Left lung (tissue), 10 donors: Measurements from ENCODE around the gene AQP2. TPM values are rescaled to one million over a fixed set of nuclear protein-coding genes. Genes with fewer than 3 reads are reported as not detected.

Source experiments
- ATAC-seq: fragments of 200-7000 bp; cut with Tn5 transposase; one replicate; pipeline ENCODE4 v1.9.1; 2020; ENCODE audit warnings: moderate library complexity
- DNase-seq, 4 donors: peaks; one replicate each; pipeline ENCODE4 v3.0.0-alpha.2; 2013 to 2020
- H3K27ac ChIP-seq, 2 donors: fragments of 200-600 bp; sonication (generic) in 1 of 2; one replicate each; pipeline versions ENCODE4 v1.5.0 to v1.8.0; 2020 to 2021
- H3K27me3 ChIP-seq, 2 donors: fragments of 200-600 bp; sonication (generic) in 1 of 2; one replicate each; pipeline versions ENCODE4 v1.5.0 to v1.8.0; 2020 to 2021
- H3K36me3 ChIP-seq, 2 donors: fragments of 200-600 bp; sonication (generic) in 1 of 2; one replicate each; pipeline versions ENCODE4 v1.5.0 to v1.8.0; 2020 to 2021
- H3K4me1 ChIP-seq, 2 donors: fragments of 200-600 bp; one replicate each; pipeline ENCODE4 v1.8.0; 2021
- H3K4me3 ChIP-seq, 2 donors: fragments of 200-600 bp; sonication (generic) in 1 of 2; one replicate each; pipeline versions ENCODE4 v1.5.0 to v1.8.0; 2020 to 2021; ENCODE audit warnings: mild to moderate bottlenecking in 1 of 2
- H3K9me3 ChIP-seq, 2 donors: fragments of 200-600 bp; sonication (generic) in 1 of 2; one replicate each; pipeline versions ENCODE4 v1.5.0 to v1.8.0; 2020 to 2021
- intact Hi-C, 2 donors: fragments of 100-400 bp; cut with DNase I; formaldehyde crosslinking; loops; one replicate each; pipeline versions ENCODE4 v1.11.2 to v1.14.2; 2022
- polyA plus RNA-seq, 6 donors: library from polyadenylated mRNA; unstranded; fragments of 120-200 nt; gene quantifications; one replicate each; pipeline ENCODE4 v1.2.1, GENCODE V29; 2013; ENCODE audit not compliant: insufficient read length in 6 of 6
- total RNA-seq, 2 donors: library from RNA; stranded (reverse); fragmentation: NEBNext Ultra II Directional; extraction: Animal tissue kit (Norgen Biotek cat#: 25700); gene quantifications; one replicate each; pipeline ENCODE4 v1.2.1, GENCODE V29; 2021
- TF ChIP-seq, protein P1 (sequence below), 2 donors: fragments of 200-600 bp; sonication (generic) in 1 of 2; IDR thresholded peaks; one replicate each; pipeline versions ENCODE4 v1.5.0 to v1.8.0; 2021; ENCODE audit warnings: antibody characterized with exemption in 2 of 2
- donor health status: DM: no; HTN: yes; CAD: no.
- donor health status: DM: no; HTN: no; CAD: no.

Gene AQP2
- total and polyA plus RNA-seq, 8 donors: 0.13 to 2.0 (median 0.42) TPM; not detected in 1

DNA sequence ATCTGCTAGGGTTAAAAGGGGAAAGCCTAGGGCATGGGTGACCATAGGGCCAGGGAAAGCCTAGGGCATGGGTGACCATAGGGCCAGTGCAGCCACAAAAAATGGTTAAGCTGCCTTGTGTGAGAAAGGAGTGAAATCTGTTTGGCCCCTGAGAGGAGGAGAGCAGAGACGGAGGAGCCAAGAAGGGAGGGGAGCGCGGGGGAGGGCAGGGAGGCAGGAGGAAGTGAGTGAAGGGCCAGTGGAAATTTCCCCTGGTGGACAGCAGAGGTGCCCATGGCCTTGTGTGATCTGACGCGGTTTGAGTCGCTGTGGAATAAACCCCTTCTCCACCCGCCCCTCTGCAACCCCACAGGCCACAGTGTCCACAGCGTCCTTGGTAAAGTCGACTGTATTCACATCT lies 21.6 kb downstream of the AQP2 start:
- TF ChIP-seq, protein P1, sequence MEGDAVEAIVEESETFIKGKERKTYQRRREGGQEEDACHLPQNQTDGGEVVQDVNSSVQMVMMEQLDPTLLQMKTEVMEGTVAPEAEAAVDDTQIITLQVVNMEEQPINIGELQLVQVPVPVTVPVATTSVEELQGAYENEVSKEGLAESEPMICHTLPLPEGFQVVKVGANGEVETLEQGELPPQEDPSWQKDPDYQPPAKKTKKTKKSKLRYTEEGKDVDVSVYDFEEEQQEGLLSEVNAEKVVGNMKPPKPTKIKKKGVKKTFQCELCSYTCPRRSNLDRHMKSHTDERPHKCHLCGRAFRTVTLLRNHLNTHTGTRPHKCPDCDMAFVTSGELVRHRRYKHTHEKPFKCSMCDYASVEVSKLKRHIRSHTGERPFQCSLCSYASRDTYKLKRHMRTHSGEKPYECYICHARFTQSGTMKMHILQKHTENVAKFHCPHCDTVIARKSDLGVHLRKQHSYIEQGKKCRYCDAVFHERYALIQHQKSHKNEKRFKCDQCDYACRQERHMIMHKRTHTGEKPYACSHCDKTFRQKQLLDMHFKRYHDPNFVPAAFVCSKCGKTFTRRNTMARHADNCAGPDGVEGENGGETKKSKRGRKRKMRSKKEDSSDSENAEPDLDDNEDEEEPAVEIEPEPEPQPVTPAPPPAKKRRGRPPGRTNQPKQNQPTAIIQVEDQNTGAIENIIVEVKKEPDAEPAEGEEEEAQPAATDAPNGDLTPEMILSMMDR (IDR thresholded peaks at IDR 0.05): no peak
- no peak for ATAC-seq
- H3K27ac ChIP-seq: no peak overlapping the region
- no peak overlapping the region for H3K4me3 ChIP-seq
- no peaks in the 10 kb centered on the region for H3K36me3 ChIP-seq
- H3K4me1 ChIP-seq: peaks cover 5 to 15% of the 10 kb centered on the region in 2 donors
- no peaks in the 10 kb centered on the region for H3K9me3 ChIP-seq
- H3K27me3 ChIP-seq: peaks cover 0 to 49% of the 10 kb centered on the region in 2 donors
- intact Hi-C loops: loop anchor here in 1 of 2 donors (5.0 kb wide), 1 partner anchor 90 kb away; no protein-coding TSS in a partner anchor
- no peak for DNase-seq

DNA sequence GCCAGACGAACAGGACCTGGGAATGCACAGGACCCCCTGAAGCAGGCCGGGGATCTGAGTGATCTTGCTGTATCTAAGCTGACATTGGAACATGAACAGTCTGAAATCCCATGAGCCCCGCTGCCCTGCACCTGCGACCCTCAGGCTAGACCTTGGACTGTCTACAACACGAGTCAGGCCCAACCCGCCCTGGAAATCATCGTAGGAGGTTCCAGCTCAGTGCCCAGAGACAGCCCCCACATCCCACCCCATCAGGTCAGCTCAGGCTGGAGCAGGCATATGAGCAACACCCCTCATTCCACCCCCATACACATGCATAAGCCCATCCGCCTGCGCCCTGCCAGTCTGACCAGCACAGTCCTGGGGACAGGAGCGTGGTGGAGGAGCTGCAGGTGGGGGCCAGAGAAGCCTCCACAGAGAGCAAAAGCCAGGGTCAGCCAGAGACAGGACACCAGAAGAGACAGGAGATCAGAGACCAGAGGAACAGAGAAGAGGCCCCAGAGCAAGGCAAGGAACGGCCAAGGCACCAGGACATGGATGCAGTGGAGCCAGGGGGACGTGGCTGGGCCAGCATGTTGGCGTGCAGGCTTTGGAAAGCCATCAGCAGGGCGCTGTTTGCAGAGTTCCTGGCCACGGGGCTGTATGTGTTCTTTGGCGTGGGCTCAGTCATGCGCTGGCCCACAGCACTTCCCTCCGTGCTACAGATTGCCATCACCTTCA lies 22.3 kb downstream of the AQP2 start, which contains the start of gene AQP6:
Gene AQP6, plus strand, starts transcription at position 307 of the 720 bp plus-strand sequence. Its CDS starts 227 bp downstream, at position 534.
- Histone ChIP-seq H3K36me3 (no peaks in the 10 kb centered on the region), H3K9me3 (no peaks in the 10 kb centered on the region), H3K27ac (no peak within 1 kb of the TSS), H3K4me1 (peaks cover 5 to 9% of the 10 kb centered on the region in 2 donors), H3K4me3 (no peak within 1 kb of the TSS), H3K27me3 (peaks cover 0 to 43% of the 10 kb centered on the region in 2 donors)
- no peak for DNase-seq
- intact Hi-C loops: loop anchor here in 1 of 2 donors (5.0 kb wide), 1 partner anchor 90 kb away; no protein-coding TSS in a partner anchor
- TF ChIP-seq, protein P1 (IDR thresholded peaks at IDR 0.05): no peak
- ATAC-seq: no peak

DNA sequence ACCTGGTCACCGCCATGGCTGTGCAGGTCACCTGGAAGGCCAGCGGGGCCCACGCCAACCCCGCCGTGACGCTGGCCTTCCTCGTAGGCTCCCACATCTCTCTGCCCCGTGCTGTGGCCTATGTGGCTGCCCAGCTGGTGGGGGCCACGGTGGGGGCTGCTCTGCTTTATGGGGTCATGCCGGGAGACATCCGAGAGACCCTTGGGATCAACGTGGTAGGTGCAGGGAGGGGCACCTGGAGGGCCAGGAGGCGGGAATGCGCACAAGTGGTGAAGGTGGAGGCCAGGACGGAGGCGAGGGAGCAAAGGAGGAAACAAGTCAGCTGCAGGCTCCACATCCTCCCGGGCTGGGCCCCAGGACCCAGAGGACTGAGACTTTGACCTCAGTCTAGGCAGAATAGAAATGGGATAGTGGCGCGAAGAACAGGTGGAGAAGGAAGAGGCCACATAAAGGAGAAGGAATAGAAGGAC lies 22.9 kb downstream of the AQP2 start:
- Histone ChIP-seq H3K27ac (no peak overlapping the region), H3K27me3 (peaks cover 0 to 37% of the 10 kb centered on the region in 2 donors), H3K9me3 (no peaks in the 10 kb centered on the region), H3K4me1 (peaks cover 5 to 6% of the 10 kb centered on the region in 2 donors), H3K36me3 (no peaks in the 10 kb centered on the region), H3K4me3 (no peak overlapping the region)
- ATAC-seq (no peak), DNase-seq (no peak)
- intact Hi-C loops: loop anchor here in 1 of 2 donors (5.0 kb wide), 1 partner anchor 89 kb away; no protein-coding TSS in a partner anchor
- TF ChIP-seq, protein P1 (IDR thresholded peaks at IDR 0.05): no peak

DNA sequence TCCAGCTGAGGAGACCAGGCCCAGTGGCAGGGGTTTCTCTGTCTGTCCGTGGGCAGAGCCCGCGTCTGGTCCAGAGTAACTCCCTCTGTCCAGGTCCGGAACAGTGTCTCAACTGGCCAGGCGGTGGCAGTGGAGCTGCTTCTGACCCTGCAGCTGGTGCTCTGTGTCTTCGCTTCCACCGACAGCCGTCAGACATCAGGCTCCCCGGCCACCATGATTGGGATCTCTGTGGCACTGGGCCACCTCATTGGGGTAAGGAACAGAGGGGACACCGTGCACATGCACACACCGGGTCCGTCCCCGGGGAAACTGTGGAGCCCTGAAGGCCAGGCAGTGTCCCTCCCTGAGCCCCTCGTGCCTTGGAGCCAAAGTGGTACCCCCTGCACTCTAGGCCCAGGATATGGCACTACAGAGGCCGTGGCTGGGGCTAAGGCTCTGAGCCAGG lies 23.7 kb downstream of the AQP2 start:
- intact Hi-C loops: loop anchor here in 1 of 2 donors (5.0 kb wide), 1 partner anchor 88 kb away; no protein-coding TSS in a partner anchor

More for the DNA sequence above, 23.7 kb downstream of the AQP2 start:
- TF ChIP-seq, protein P1 (IDR thresholded peaks at IDR 0.05): peak; percentile 48 to 54
- Histone ChIP-seq H3K4me3 (no peak overlapping the region), H3K4me1 (peaks cover 5 to 6% of the 10 kb centered on the region in 2 donors), H3K36me3 (no peaks in the 10 kb centered on the region), H3K9me3 (no peaks in the 10 kb centered on the region), H3K27me3 (peaks cover 0 to 28% of the 10 kb centered on the region in 2 donors), H3K27ac (no peak overlapping the region)
- ATAC-seq (peak; percentile 95), DNase-seq (peak in 2 of 4 donors; percentile 75 to 80)
